GM19467 (cell line): ENCODE measurements around the gene ARHGAP26.
"Not testable (repeated sequence)": the region's sequence is repeated elsewhere in the genome, so short reads cannot be mapped to it uniquely, and the experiment has no call there.

Experiments used
- ATAC-seq: cut with Tn5 transposase; IDR thresholded peaks from one replicate; pipeline ENCODE4 v1.9.1; 2021; ENCODE audit warnings: mild to moderate bottlenecking, moderate library complexity; ENCODE audit not compliant: unreplicated experiment

Gene ARHGAP26

DNA sequence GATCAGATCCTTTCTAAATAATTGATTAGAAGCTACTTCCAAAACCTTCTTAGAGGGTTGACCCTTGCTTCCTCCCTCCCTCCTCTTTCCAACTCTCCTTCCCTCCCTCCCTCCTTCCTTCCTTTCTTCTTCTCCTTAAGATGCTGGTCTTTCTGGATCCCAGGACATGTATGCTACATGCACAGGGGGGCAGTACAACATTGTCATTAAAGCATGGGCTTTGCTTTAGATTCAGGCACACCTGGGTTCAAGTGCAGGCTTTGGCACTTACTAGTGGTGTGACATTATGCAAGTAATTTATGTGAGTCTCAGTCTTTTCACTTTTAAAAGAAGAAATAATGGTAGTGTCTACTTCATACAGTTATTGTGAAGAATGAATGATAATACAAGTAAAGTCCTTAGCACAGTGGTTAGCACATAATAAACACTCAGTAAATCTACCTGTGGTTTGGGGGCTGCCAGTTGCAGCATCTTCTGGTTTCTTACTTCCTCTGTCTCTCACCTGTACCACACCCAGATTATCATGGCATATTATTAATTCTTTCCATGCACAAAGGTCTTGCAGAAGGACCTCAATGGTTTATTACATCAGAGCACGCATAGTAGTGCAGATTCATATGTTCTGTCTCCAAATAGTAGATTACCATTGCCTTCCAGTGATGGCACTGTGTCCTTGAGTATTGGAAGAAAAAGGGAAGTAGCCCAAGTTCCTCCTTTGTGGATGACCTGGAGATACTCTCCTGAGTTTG lies 154.1 kb downstream of the ARHGAP26 start:
- ATAC-seq = no peak

- ATAC-seq = no peak
Measured at GRCh38 chr5:142925795-142926194, 155.6 kb downstream of the ARHGAP26 start.

GRCh38 chr5:142926549-142926948 lies 156.4 kb downstream of the ARHGAP26 start:
- ATAC-seq = no peak

- ATAC-seq = not testable (repeated sequence)
Measured at GRCh38 chr5:142928999-142929398, 158.8 kb downstream of the ARHGAP26 start.

- ATAC-seq = no peak
Measured at GRCh38 chr5:142929587-142929986, 159.4 kb downstream of the ARHGAP26 start.

GRCh38 chr5:142930395-142931110 lies 160.4 kb downstream of the ARHGAP26 start:
- no peak for ATAC-seq

DNA sequence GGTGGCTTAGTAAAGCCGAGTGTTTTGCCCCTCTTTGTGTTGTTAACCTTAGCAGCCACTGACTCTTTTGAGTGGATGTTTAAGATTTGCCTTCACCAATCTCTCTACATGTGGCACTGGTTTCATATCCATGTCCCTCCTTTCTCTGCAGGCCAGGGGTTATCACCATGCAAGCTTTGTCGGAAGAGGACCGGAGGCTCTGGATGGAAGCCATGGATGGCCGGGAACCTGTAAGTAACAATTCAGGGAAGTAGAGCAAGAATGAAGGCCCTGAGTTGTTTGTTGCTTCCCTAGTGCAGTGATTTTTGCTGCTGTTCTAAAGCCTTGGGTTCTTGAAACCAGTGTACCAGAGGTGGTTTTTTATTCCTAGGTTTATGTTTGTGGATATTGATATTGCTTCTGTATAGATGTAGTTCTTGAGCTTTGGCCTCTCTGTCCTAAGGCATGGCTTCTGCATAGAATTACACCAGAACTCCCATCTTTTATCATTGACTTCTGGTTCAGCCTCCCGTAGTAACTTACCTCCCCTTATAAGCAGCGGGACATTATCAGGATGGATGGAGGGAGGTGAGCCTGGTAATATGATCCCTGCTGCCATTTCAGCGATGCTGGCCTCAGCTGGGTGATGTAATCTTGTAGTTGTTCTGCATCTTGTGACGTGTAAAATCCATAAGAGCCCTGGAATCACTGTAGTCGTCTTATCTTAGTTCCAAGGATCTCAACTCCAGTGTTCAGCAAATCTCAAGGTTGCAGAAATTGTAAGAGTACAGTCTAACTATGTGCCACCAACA lies 161.9 kb downstream of the ARHGAP26 start:
- no peak for ATAC-seq

DNA sequence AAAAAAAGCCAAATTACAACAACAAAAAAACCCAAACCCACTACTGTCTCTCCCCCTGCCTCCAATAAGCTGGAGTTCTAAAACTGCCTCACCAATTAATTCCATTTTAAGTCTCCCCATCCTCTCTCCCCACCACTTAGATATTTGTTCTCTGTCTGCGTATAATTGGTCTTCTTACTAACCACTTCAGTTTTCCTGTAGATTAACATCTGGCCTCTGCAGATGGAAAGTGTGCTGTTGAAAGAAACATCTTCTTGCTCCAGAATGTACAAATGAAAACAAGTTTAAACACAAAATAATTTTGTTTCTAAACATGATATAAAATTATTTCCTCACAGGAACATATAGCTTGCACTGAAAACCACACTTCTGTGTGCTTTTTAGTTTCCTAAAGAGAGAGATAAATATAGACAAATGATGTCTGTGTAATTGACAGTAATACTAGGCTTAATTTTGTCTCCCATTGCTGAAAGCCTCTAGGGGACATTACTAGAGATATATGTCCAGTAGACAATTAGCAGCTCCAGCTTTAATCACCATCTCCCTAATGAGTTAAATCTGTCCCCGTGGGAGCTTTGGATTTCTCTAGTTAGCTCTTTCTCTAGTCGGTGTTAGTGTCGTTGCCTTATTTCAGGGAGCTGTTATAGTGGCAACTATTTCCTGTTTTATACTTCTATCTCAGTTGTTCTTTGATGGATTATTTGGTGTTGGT lies 164.0 kb downstream of the ARHGAP26 start:
- ATAC-seq = no peak

DNA sequence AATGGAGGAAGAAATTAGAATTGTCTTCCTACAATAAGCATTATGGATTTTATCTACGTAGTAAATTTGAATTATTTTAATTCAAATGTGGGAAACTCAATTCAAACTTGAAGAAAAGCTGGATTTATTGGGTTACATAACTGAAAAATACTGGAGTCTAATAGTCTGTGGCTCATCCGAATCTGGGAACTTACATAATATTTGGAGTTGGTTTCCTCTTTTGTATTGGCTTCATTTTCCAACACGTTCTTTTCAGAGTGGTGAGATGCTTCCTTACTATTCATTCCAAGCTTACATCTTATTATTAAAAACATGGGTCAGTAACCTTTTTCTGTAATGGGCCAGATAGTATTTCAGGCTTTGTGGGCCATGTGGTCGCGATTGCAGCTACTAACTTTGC lies 164.8 kb downstream of the ARHGAP26 start:
- ATAC-seq = no peak

- no peak for ATAC-seq
Measured at GRCh38 chr5:142937374-142937773, 167.2 kb downstream of the ARHGAP26 start.

DNA sequence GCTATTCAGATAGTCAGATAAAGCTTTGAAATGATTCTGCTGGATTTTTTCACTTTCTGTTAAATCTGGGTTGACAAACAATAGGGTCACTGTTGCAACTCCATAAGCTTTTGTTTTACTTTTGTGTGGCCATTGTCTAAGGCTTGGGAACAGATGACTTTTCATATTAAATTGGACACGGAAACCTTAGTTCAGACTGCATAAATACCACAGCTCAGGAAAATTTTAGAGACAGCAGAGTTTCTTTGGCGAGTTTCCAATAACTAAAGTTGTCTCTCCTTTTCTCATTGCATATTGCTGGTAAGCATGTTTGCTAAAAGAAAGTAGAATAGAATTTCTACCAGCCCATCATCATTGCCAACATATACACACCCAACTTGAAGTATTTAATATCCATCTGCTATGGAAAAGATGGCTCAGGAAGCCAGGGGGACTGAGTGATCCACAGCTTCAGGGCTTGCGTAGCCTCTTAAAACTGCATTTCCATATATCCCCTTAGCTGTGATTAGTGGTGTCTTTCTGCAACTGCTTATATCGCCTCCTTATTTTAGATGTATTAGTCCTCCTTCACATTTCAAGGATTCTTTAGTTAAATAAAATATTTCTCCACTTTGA lies 168.2 kb downstream of the ARHGAP26 start:
- no peak for ATAC-seq

GRCh38 chr5:142939006-142939405 lies 168.8 kb downstream of the ARHGAP26 start:
- ATAC-seq = no peak

DNA sequence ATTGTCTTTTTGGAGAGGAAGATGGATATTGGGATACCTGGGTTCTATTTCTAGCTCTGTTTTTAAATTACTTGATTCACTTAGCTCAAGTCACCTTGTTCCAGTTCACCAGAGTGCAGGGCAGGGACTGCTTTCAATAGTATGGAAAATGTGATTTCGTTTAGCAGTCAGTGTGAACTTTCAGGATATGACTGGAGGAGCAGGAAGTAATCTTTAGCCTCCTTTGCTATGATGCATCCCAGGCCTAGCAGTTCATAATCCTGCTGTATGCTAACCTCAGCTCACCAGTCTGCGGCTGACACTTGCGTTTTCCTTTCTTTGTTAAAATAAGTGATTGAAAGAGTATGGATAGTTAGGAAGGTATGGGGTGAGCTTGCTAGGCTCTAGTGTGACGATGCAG lies 169.7 kb downstream of the ARHGAP26 start:
- ATAC-seq = no peak

DNA sequence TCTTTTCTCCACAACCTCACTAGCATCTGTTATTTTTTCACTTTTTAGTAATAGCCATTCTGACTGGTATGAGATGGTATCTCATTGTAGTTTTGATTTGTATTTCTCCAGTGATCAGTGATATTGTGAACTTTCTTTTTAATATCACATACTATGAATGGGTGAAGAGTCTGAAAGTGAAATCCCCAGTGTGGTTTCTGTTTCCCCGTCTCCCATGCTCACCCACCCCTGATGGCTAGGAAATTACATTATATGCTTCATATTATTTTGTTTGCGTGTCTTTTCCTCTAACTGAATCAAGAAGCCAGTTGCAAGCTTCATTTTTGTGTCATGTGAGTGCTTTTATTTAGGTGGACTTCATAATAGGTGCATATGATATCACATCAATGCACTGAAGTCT lies 171.1 kb downstream of the ARHGAP26 start:
- no peak for ATAC-seq

GRCh38 chr5:142942901-142943300 lies 172.7 kb downstream of the ARHGAP26 start:
- no peak for ATAC-seq

- no peak for ATAC-seq
Measured at GRCh38 chr5:142944140-142944539, 174.0 kb downstream of the ARHGAP26 start.

- ATAC-seq = no peak
Measured at GRCh38 chr5:142945321-142945720, 175.1 kb downstream of the ARHGAP26 start.

DNA sequence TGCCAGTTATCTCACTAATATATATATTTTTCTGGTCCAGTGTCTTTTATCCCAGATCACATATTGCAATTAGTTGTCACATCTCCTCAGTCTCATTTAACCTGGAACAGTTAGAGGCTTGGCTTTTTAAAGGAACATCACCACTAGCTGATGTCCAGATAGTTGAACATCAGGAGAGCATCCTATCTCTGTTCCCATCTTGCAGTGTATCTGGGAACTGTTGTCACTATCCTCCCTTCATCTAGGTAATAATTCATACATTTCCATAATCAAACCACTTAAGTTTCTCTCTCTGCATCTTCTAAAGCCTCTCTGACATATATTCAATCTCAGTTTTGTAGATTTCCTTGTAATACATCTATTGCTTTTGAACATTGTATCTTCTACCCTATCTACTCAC lies 175.7 kb downstream of the ARHGAP26 start:
- no peak for ATAC-seq

DNA sequence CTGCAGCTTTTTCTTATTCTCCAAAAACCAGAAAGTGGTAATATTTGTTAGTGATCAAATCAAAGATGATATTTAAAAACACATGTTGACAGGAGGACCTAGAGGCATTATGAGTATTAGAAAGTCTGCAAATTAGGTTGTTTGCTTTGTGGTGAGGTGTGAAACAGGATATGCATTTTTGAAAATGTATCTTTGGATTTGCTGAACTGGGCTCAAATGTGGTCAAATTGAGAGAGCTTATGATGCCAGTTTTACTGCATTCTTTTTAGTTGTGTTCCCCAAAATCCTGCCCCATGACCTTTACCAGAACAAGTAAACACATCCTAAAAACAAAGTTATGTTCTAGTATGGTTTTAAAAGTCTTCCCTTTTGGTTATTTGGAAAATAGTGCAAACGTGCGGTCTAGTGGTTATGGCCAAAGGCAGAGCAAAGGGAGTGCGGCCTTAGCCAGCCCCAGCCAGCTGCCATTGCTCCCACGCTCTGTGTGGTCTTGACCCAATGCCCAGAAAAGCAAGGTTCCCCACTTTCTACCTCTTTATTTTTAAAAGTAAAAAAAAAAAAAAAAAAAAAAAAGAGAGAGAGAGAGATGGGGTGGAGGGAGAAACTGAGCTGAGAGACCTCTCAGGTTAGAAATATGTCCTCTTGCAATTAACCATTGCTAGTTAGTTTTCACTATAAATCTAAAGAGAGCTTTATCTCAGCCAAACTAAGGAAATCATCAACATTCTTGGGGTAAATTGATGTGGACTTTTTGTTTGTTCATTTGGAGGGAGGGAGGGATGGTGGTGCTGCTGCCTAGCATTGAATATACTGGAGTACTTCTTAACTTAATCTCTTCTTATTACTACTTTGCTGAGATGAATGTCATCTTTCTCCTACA lies 176.6 kb downstream of the ARHGAP26 start:
- ATAC-seq = no peak

- ATAC-seq = no peak
Measured at GRCh38 chr5:142947427-142947709, 177.2 kb downstream of the ARHGAP26 start.
